Neural cell (in vitro differentiated cells): ENCODE data around the gene GPRIN3. TPM values are rescaled to one million over a fixed set of nuclear protein-coding genes. Genes with fewer than 3 reads are reported as not detected.

ENCODE experiments used
- H2AFZ ChIP-seq: fragments of 200-600, 300-800 bp; sonication (generic), shearing (Covaris generic); 2 replicates; pipeline ENCODE4 v1.6.0; 2014; ENCODE audit warnings: low read depth, mild to moderate bottlenecking, antibody characterized with exemption, low read length, moderate library complexity
- H3F3A ChIP-seq: fragments of 200-600 bp; shearing (Covaris generic); 2 replicates; pipeline ENCODE4 v1.6.1; 2016; ENCODE audit warnings: mild to moderate bottlenecking, moderate library complexity, mixed read lengths, antibody characterized with exemption, low read length; ENCODE audit not compliant: insufficient read depth, poor library complexity, severe bottlenecking
- H3K27ac ChIP-seq: fragments of 200-600, 300-800 bp; sonication (generic), shearing (Covaris generic); 2 replicates; pipeline ENCODE4 v1.5.1; 2014; ENCODE audit warnings: mild to moderate bottlenecking, low read length, moderate library complexity
- H3K27me3 ChIP-seq: fragments of 300-800, 200-600 bp; sonication (generic), shearing (Covaris generic); 2 replicates; pipeline ENCODE4 v1.6.0; 2014; ENCODE audit warnings: mild to moderate bottlenecking, low read depth, low read length, moderate library complexity; ENCODE audit not compliant: insufficient read depth
- H3K36me3 ChIP-seq: fragments of 300-800, 200-600 bp; sonication (generic), shearing (Covaris generic); 2 replicates; pipeline ENCODE4 v1.5.1; 2014; ENCODE audit warnings: mild to moderate bottlenecking, antibody characterized with exemption, low read length, moderate library complexity; ENCODE audit not compliant: insufficient read depth
- H3K4me2 ChIP-seq: fragments of 300-800, 200-600 bp; sonication (generic), shearing (Covaris generic); 2 replicates; pipeline ENCODE4 v1.6.0; 2014; ENCODE audit warnings: mild to moderate bottlenecking, low read length
- H3K4me3 ChIP-seq: fragments of 300-800, 200-600 bp; sonication (generic), shearing (Covaris generic); 2 replicates; pipeline ENCODE4 v1.5.1; 2014; ENCODE audit warnings: mild to moderate bottlenecking, low read length, moderate library complexity
- H3K79me2 ChIP-seq: fragments of 200-600 bp; shearing (Covaris generic); replicated peaks from 2 replicates; pipeline ENCODE4 v1.6.0; 2014; ENCODE audit warnings: mild to moderate bottlenecking, low read length, moderate library complexity; ENCODE audit not compliant: insufficient read depth
- H3K9ac ChIP-seq: fragments of 300-800, 200-600 bp; sonication (generic), shearing (Covaris generic); 2 replicates; pipeline ENCODE4 v1.6.1; 2016; ENCODE audit warnings: mild to moderate bottlenecking, low read length, mixed read lengths
- H3K9me2 ChIP-seq: fragments of 200-600 bp; shearing (Covaris generic); 2 replicates; pipeline ENCODE4 v1.6.1; 2016; ENCODE audit warnings: mild to moderate bottlenecking, low read length, mixed read lengths; ENCODE audit not compliant: insufficient read depth
- H3K9me3 ChIP-seq: fragments of 200-600, 300-800 bp; sonication (generic), shearing (Covaris generic); 2 replicates; pipeline ENCODE4 v1.6.1; 2016; ENCODE audit warnings: mild to moderate bottlenecking, mixed run types, low read length, moderate library complexity, mixed read lengths
- H4K20me1 ChIP-seq: fragments of 200-600 bp; shearing (Covaris generic); 2 replicates; pipeline ENCODE4 v1.6.1; 2016; ENCODE audit warnings: mild to moderate bottlenecking, mixed run types; ENCODE audit not compliant: insufficient read depth
- EP300 ChIP-seq: fragments of 450-650 bp; conservative IDR thresholded peaks from 2 replicates; pipeline ENCODE4 v1.6.1; 2014; ENCODE audit warnings: antibody characterized with exemption, mild to moderate bottlenecking, moderate library complexity; ENCODE audit not compliant: poor library complexity, severe bottlenecking
- EZH2 ChIP-seq: fragments of 200-600, 300-800 bp; shearing (Covaris generic), sonication (generic); IDR thresholded peaks from 2 replicates; pipeline ENCODE4 v1.6.1; 2014; ENCODE audit warnings: antibody characterized with exemption, low read length, borderline replicate concordance, mild to moderate bottlenecking; ENCODE audit not compliant: insufficient read depth, poor library complexity, severe bottlenecking
- MXI1 ChIP-seq: fragments of 450-650 bp; conservative IDR thresholded peaks from 2 replicates; pipeline ENCODE4 v1.6.1; 2014; ENCODE audit warnings: antibody characterized with exemption, mild to moderate bottlenecking; ENCODE audit not compliant: poor library complexity, severe bottlenecking
- POLR2AphosphoS5 ChIP-seq: IDR thresholded peaks from 2 replicates; pipeline ENCODE4 v1.6.1; 2012
- RAD21 ChIP-seq: fragments of 450-650 bp; conservative IDR thresholded peaks from 2 replicates; pipeline ENCODE4 v1.6.1; 2014; ENCODE audit warnings: antibody characterized with exemption, mild to moderate bottlenecking, moderate library complexity
- SMC3 ChIP-seq: fragments of 450-650 bp; conservative IDR thresholded peaks from 2 replicates; pipeline ENCODE4 v1.6.1; 2014; ENCODE audit warnings: antibody characterized with exemption, mild to moderate bottlenecking, moderate library complexity; ENCODE audit not compliant: poor library complexity
- TAF1 ChIP-seq: IDR thresholded peaks from 2 replicates; pipeline ENCODE4 v1.6.1; 2012; ENCODE audit warnings: low read depth
- polyA plus RNA-seq: library from polyadenylated mRNA; depleted of rRNA; stranded (reverse); fragments of >200 nt; gene quantifications from 2 replicates; pipeline ENCODE4 v1.2.3, GENCODE V29; 2014
- TF ChIP-seq, protein P1 (sequence below): fragments of 450-650 bp; IDR thresholded peaks from 2 replicates; pipeline ENCODE4 v1.5.1; 2014; ENCODE audit warnings: antibody characterized with exemption, mild to moderate bottlenecking, moderate library complexity; ENCODE audit not compliant: poor library complexity, severe bottlenecking
- TF ChIP-seq, protein P2 (sequence below): IDR thresholded peaks from 2 replicates; pipeline ENCODE4 v1.6.1; 2012; ENCODE audit warnings: borderline replicate concordance

GPRIN3 gene
- polyA plus RNA-seq, 1 donor from 2014 or later, result 7.0 TPM

DNA sequence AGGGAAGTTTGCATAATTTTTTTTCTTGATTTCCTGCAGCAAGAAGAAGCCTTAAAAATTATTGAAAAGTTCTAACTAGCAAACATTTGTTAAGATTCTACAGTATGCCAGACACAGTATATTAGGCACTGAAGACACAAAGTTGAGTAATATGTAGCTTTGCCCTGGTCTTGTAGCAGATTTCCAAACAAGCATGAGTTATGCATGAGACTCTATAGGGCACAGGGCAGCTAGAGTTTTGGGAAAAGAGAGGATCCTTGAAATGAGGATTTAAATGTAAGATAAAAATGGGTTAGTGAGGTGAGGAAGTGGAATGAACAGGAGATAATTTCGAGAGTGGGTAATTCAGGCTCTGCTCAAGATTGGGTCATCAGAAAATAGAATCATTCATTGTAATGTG is 8.6 kb upstream of the GPRIN3 start:
- Histone ChIP-seq H3F3A (no peaks in the 10 kb centered on the region), H3K79me2 (no peaks in the 10 kb centered on the region), H3K4me3 (no peak overlapping the region), H3K36me3 (no peaks in the 10 kb centered on the region), H3K4me2 (no peak overlapping the region), H3K9ac (no peak overlapping the region), H3K27ac (no peak overlapping the region), H3K27me3 (no peaks in the 10 kb centered on the region), H3K9me2 (no peaks in the 10 kb centered on the region), H4K20me1 (no peaks in the 10 kb centered on the region), H3K9me3 (no peaks in the 10 kb centered on the region), H2AFZ (no peak overlapping the region)
- no peak for TF ChIP-seq EP300
- no peak for TF ChIP-seq TAF1
- TF ChIP-seq POLR2AphosphoS5, result no peak
- TF ChIP-seq, protein P1, sequence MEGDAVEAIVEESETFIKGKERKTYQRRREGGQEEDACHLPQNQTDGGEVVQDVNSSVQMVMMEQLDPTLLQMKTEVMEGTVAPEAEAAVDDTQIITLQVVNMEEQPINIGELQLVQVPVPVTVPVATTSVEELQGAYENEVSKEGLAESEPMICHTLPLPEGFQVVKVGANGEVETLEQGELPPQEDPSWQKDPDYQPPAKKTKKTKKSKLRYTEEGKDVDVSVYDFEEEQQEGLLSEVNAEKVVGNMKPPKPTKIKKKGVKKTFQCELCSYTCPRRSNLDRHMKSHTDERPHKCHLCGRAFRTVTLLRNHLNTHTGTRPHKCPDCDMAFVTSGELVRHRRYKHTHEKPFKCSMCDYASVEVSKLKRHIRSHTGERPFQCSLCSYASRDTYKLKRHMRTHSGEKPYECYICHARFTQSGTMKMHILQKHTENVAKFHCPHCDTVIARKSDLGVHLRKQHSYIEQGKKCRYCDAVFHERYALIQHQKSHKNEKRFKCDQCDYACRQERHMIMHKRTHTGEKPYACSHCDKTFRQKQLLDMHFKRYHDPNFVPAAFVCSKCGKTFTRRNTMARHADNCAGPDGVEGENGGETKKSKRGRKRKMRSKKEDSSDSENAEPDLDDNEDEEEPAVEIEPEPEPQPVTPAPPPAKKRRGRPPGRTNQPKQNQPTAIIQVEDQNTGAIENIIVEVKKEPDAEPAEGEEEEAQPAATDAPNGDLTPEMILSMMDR, result no peak
- TF ChIP-seq RAD21, result no peak
- TF ChIP-seq EZH2, result no peak
- TF ChIP-seq, protein P2, sequence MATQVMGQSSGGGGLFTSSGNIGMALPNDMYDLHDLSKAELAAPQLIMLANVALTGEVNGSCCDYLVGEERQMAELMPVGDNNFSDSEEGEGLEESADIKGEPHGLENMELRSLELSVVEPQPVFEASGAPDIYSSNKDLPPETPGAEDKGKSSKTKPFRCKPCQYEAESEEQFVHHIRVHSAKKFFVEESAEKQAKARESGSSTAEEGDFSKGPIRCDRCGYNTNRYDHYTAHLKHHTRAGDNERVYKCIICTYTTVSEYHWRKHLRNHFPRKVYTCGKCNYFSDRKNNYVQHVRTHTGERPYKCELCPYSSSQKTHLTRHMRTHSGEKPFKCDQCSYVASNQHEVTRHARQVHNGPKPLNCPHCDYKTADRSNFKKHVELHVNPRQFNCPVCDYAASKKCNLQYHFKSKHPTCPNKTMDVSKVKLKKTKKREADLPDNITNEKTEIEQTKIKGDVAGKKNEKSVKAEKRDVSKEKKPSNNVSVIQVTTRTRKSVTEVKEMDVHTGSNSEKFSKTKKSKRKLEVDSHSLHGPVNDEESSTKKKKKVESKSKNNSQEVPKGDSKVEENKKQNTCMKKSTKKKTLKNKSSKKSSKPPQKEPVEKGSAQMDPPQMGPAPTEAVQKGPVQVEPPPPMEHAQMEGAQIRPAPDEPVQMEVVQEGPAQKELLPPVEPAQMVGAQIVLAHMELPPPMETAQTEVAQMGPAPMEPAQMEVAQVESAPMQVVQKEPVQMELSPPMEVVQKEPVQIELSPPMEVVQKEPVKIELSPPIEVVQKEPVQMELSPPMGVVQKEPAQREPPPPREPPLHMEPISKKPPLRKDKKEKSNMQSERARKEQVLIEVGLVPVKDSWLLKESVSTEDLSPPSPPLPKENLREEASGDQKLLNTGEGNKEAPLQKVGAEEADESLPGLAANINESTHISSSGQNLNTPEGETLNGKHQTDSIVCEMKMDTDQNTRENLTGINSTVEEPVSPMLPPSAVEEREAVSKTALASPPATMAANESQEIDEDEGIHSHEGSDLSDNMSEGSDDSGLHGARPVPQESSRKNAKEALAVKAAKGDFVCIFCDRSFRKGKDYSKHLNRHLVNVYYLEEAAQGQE, result no peak
- TF ChIP-seq MXI1, result no peak
- TF ChIP-seq SMC3, result no peak

DNA sequence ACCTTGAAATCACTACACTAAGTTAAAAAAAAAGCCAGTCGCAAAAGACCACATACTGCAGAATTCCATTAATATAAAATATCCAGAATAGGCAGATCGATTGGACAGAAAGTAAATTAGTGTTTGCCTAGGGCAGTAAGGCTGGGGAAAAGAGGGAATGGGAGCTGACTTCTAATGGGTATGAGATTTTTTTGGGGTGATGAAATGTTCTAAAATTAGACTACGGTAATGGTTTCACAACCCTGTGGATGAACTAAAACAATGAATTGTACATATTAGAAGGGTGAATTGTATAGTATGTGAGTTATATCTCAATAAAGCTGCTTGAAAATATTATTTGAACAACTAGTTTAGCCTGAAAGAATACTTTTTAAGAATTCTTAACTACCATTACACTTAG is 6.7 kb upstream of the GPRIN3 start:
- H4K20me1 ChIP-seq, result no peaks in the 10 kb centered on the region
- H3K36me3 ChIP-seq, result no peaks in the 10 kb centered on the region
- no peak overlapping the region for H3K27ac ChIP-seq
- no peaks in the 10 kb centered on the region for H3K79me2 ChIP-seq
- no peak overlapping the region for H2AFZ ChIP-seq
- H3K9ac ChIP-seq, result no peak overlapping the region
- no peaks in the 10 kb centered on the region for H3K9me2 ChIP-seq
- no peaks in the 10 kb centered on the region for H3K27me3 ChIP-seq
- H3K4me2 ChIP-seq, result no peak overlapping the region
- H3F3A ChIP-seq, result no peaks in the 10 kb centered on the region
- no peaks in the 10 kb centered on the region for H3K9me3 ChIP-seq
- H3K4me3 ChIP-seq, result no peak overlapping the region
- TF ChIP-seq SMC3, result no peak
- TF ChIP-seq RAD21, result no peak
- no peak for TF ChIP-seq EZH2
- TF ChIP-seq, protein P1, result no peak
- TF ChIP-seq EP300, result no peak
- TF ChIP-seq TAF1, result no peak
- TF ChIP-seq, protein P2, result no peak
- no peak for TF ChIP-seq MXI1
